Upper lobe of left lung (tissue), 6 donors: ENCODE results near the gene CDH13. TPM values are rescaled to one million over a fixed set of nuclear protein-coding genes. Genes with fewer than 3 reads are reported as not detected.

Experiments used
- ATAC-seq, 2 donors: fragments of 200-7000 bp; cut with Tn5 transposase; one replicate each; pipeline ENCODE4 v1.9.1; 2022; ENCODE audit warnings: mild to moderate bottlenecking in 2 of 2, moderate library complexity in 2 of 2; ENCODE audit not compliant: low FRiP score in 2 of 2
- DNase-seq, 2 donors: peaks; one replicate each; pipeline ENCODE4 v3.0.0-alpha.2; 2019 to 2020
- H3K27ac ChIP-seq, 4 donors: fragments of 200-600 bp; sonication (generic); one replicate each; pipeline ENCODE4 v1.5.1; 2016 to 2019
- H3K27me3 ChIP-seq, 4 donors: fragments of 200-600 bp; sonication (generic); one replicate each; pipeline ENCODE4 v1.5.1; 2017 to 2019
- H3K36me3 ChIP-seq, 4 donors: fragments of 200-600 bp; sonication (generic); one replicate each; pipeline ENCODE4 v1.5.1; 2016 to 2019
- H3K4me1 ChIP-seq, 4 donors: fragments of 200-600 bp; sonication (generic); one replicate each; pipeline ENCODE4 v1.5.1; 2018 to 2019
- H3K4me3 ChIP-seq, 4 donors: fragments of 200-600 bp; sonication (generic); one replicate each; pipeline ENCODE4 v1.5.1; 2017 to 2019; ENCODE audit warnings: mild to moderate bottlenecking in 2 of 4, moderate library complexity in 1 of 4
- H3K9me3 ChIP-seq, 4 donors: fragments of 200-600 bp; sonication (generic); one replicate each; pipeline ENCODE4 v1.5.1; 2018 to 2019
- CTCF ChIP-seq, 6 experiments: fragments of 450-650 bp in 4 of 6; fragments of 200-600 bp in 2 of 6; sonication (generic) in 2 of 6; IDR thresholded peaks; one replicate each; pipeline ENCODE4 v1.5.1; 2016 to 2019; ENCODE audit warnings: antibody characterized with exemption in 6 of 6
- EP300 ChIP-seq, 4 donors: sonication (generic); formaldehyde crosslinking; IDR thresholded peaks; one replicate each; pipeline ENCODE4 v1.5.1; 2017; ENCODE audit warnings: antibody characterized with exemption in 4 of 4, control low read depth in 2 of 4
- POLR2A ChIP-seq, 4 donors: fragments of 450-650 bp; IDR thresholded peaks; one replicate each; pipeline ENCODE4 v1.5.1; 2016 to 2017; ENCODE audit warnings: antibody characterized with exemption in 4 of 4, mild to moderate bottlenecking in 2 of 4
- POLR2AphosphoS5 ChIP-seq, 2 donors: sonication (generic); formaldehyde crosslinking; IDR thresholded peaks; one replicate each; pipeline ENCODE4 v1.5.1; 2017; ENCODE audit warnings: antibody characterized with exemption in 2 of 2
- WGBS, 2 donors: methylation state at CpG; one replicate each; pipeline ENCODE4 v1.1.5; 2017 to 2018; 5-methylcytosine and 5-hydroxymethylcytosine counted together
- total RNA-seq, 6 donors: library from RNA; depleted of rRNA in 4 of 6; stranded (reverse); fragments of >200 nt in 4 of 6; gene quantifications; one replicate each; pipeline versions ENCODE4 v1.1.0 to v1.2.1, GENCODE V29; 2016 to 2021
- donor health status: DM: no; HTN: no; CAD: no; lungs with moderate emphysema.
- donor health status: DM: no; HTN: yes; CAD: no; lungs with severe emphysema.

CDH13 gene
- total RNA-seq, 6 donors from 2014 or later: 11.3 to 39.8 (median 19.9) TPM

GRCh38 chr16:83271970-83272575 lies 645.3 kb downstream of the CDH13 start:
- Histone ChIP-seq H3K27me3 (no peaks in the 10 kb centered on the region), H3K36me3 (no peaks in the 10 kb centered on the region), H3K4me3 (no peak overlapping the region), H3K9me3 (no peaks in the 10 kb centered on the region), H3K4me1 (no peaks in the 10 kb centered on the region), H3K27ac (no peak overlapping the region)
- DNase-seq (no peak), ATAC-seq (no peak)
- TF ChIP-seq EP300 (IDR thresholded peaks at IDR 0.05) (no peak), CTCF (IDR thresholded peaks at IDR 0.05) (no peak), POLR2A (IDR thresholded peaks at IDR 0.05) (no peak), POLR2AphosphoS5 (IDR thresholded peaks at IDR 0.05) (no peak)
- WGBS, 2 donors: 58 to 62% methylated on average over 5 of the region's 5 CpGs

- 79 to 80% methylated on average over 4 of the region's 4 CpGs for WGBS, 2 donors
- H3K27me3 ChIP-seq: no peaks in the 10 kb centered on the region
- no peaks in the 10 kb centered on the region for H3K36me3 ChIP-seq
- DNase-seq (no peak), ATAC-seq (no peak)
- no peaks in the 10 kb centered on the region for H3K4me1 ChIP-seq
- H3K9me3 ChIP-seq: no peaks in the 10 kb centered on the region
- H3K4me3 ChIP-seq: no peak overlapping the region
- H3K27ac ChIP-seq: no peak overlapping the region
- no peak for TF ChIP-seq POLR2AphosphoS5 (IDR thresholded peaks at IDR 0.05)
- no peak for TF ChIP-seq CTCF (IDR thresholded peaks at IDR 0.05)
- TF ChIP-seq POLR2A (IDR thresholded peaks at IDR 0.05): no peak
- no peak for TF ChIP-seq EP300 (IDR thresholded peaks at IDR 0.05)
Measured at GRCh38 chr16:83272843-83273242, 646.1 kb downstream of the CDH13 start.

- Histone ChIP-seq H3K9me3 (no peaks in the 10 kb centered on the region), H3K4me3 (no peak overlapping the region), H3K36me3 (no peaks in the 10 kb centered on the region), H3K27me3 (no peaks in the 10 kb centered on the region), H3K27ac (no peak overlapping the region), H3K4me1 (no peaks in the 10 kb centered on the region)
- WGBS, 2 donors: 89 to 93% methylated on average over 9 of the region's 9 CpGs
- TF ChIP-seq POLR2A (IDR thresholded peaks at IDR 0.05): no peak
- no peak for TF ChIP-seq EP300 (IDR thresholded peaks at IDR 0.05)
- TF ChIP-seq CTCF (IDR thresholded peaks at IDR 0.05): no peak
- TF ChIP-seq POLR2AphosphoS5 (IDR thresholded peaks at IDR 0.05): no peak
- no peak for ATAC-seq
- DNase-seq: no peak
Measured at GRCh38 chr16:83273504-83274173, 646.9 kb downstream of the CDH13 start.

- DNase-seq: no peak
- WGBS, 2 donors: 85 to 91% methylated on average over 9 of the region's 9 CpGs
- no peaks in the 10 kb centered on the region for H3K36me3 ChIP-seq
- ATAC-seq: no peak
- no peaks in the 10 kb centered on the region for H3K27me3 ChIP-seq
- H3K27ac ChIP-seq: no peak overlapping the region
- TF ChIP-seq POLR2A (IDR thresholded peaks at IDR 0.05): no peak
- no peak for TF ChIP-seq POLR2AphosphoS5 (IDR thresholded peaks at IDR 0.05)
- no peak for TF ChIP-seq EP300 (IDR thresholded peaks at IDR 0.05)
- no peak for TF ChIP-seq CTCF (IDR thresholded peaks at IDR 0.05)
- no peak overlapping the region for H3K4me3 ChIP-seq
- no peaks in the 10 kb centered on the region for H3K4me1 ChIP-seq
- H3K9me3 ChIP-seq: no peaks in the 10 kb centered on the region
Measured at GRCh38 chr16:83279251-83279650, 652.5 kb downstream of the CDH13 start.

GRCh38 chr16:83285921-83286320 lies 659.2 kb downstream of the CDH13 start:
- Histone ChIP-seq H3K36me3 (no peaks in the 10 kb centered on the region), H3K4me3 (no peak overlapping the region), H3K27ac (no peak overlapping the region), H3K27me3 (no peaks in the 10 kb centered on the region), H3K4me1 (no peaks in the 10 kb centered on the region), H3K9me3 (no peaks in the 10 kb centered on the region)
- DNase-seq (no peak), ATAC-seq (no peak)
- TF ChIP-seq POLR2A (IDR thresholded peaks at IDR 0.05) (no peak), CTCF (IDR thresholded peaks at IDR 0.05) (no peak), POLR2AphosphoS5 (IDR thresholded peaks at IDR 0.05) (no peak), EP300 (IDR thresholded peaks at IDR 0.05) (no peak)
- 80 to 86% methylated on average over 6 of the region's 6 CpGs for WGBS, 2 donors
